ENCODE data around the gene PHF11.

- no peak for TF ChIP-seq CTCF (IDR thresholded peaks at IDR 0.05; ENCODE audit: control extremely low read depth in 1 of 3, insufficient read depth in 1 of 3, low read depth in 1 of 3, low read length in 3 of 3)
- TF ChIP-seq EP300 (IDR thresholded peaks at IDR 0.05; ENCODE audit: borderline replicate concordance in 1 of 2, low read depth in 2 of 2, low read length in 2 of 2): no peak
- TF ChIP-seq EGR1 (IDR thresholded peaks at IDR 0.05; ENCODE audit: borderline replicate concordance, low read depth, low read length): no peak
- no peak for TF ChIP-seq POLR2A (IDR thresholded peaks at IDR 0.05; ENCODE audit: control extremely low read depth in 1 of 2, low read depth in 2 of 2, low read length in 2 of 2)
- TF ChIP-seq ATF2 (IDR thresholded peaks at IDR 0.05; ENCODE audit: low read length): no peak
Measured at GRCh38 chr13:49561062-49561410, 65.3 kb downstream of the PHF11 start.
